Measurements from ENCODE around the gene ZNF189.

The ZNF189 gene

GRCh38 chr9:101419863-101420262 is 21.2 kb downstream of the ZNF189 start:
- Histone ChIP-seq H3K27ac (ENCODE audit: low read length) (no peak overlapping the region), H3K9ac (ENCODE audit: low read length in 2 of 2) (no peak overlapping the region), H3K4me1 (ENCODE audit: control insufficient read depth, insufficient read depth, low read length) (no peaks in the 10 kb centered on the region), H3K27me3 (ENCODE audit: control insufficient read depth in 1 of 2, insufficient read depth in 2 of 2, low read length in 2 of 2) (no peaks in the 10 kb centered on the region), H3K36me3 (ENCODE audit: control insufficient read depth in 2 of 2, insufficient read depth in 2 of 2, low read length in 2 of 2) (no peaks in the 10 kb centered on the region), H3K9me3 (ENCODE audit: control insufficient read depth in 2 of 2, low read length in 2 of 2) (peaks cover 8 to 25% of the 10 kb centered on the region in 2 donors), H3K4me3 (ENCODE audit: low read length in 2 of 2) (no peak overlapping the region)

- Histone ChIP-seq H3K9ac (ENCODE audit: low read length in 2 of 2) (no peak overlapping the region), H3K27ac (ENCODE audit: low read length) (no peak overlapping the region), H3K4me3 (ENCODE audit: low read length in 2 of 2) (no peak overlapping the region), H3K4me1 (ENCODE audit: control insufficient read depth, insufficient read depth, low read length) (no peaks in the 10 kb centered on the region), H3K27me3 (ENCODE audit: control insufficient read depth in 1 of 2, insufficient read depth in 2 of 2, low read length in 2 of 2) (no peaks in the 10 kb centered on the region), H3K9me3 (ENCODE audit: control insufficient read depth in 2 of 2, low read length in 2 of 2) (peaks cover 0 to 17% of the 10 kb centered on the region in 2 donors), H3K36me3 (ENCODE audit: control insufficient read depth in 2 of 2, insufficient read depth in 2 of 2, low read length in 2 of 2) (no peaks in the 10 kb centered on the region)
These were observed 23.0 kb downstream of the ZNF189 start for GRCh38 chr9:101421653-101422065.

GRCh38 chr9:101427358-101427757 is 28.7 kb downstream of the ZNF189 start:
- H3K9me3 ChIP-seq (ENCODE audit: control insufficient read depth in 2 of 2, low read length in 2 of 2), result peaks cover 0 to 3% of the 10 kb centered on the region in 2 donors
- H3K9ac ChIP-seq (ENCODE audit: low read length in 2 of 2), result no peak overlapping the region
- H3K27ac ChIP-seq (ENCODE audit: low read length), result no peak overlapping the region
- no peak overlapping the region for H3K4me3 ChIP-seq (ENCODE audit: low read length in 2 of 2)
- no peaks in the 10 kb centered on the region for H3K4me1 ChIP-seq (ENCODE audit: control insufficient read depth, insufficient read depth, low read length)
- H3K36me3 ChIP-seq (ENCODE audit: control insufficient read depth in 2 of 2, insufficient read depth in 2 of 2, low read length in 2 of 2), result no peaks in the 10 kb centered on the region
- no peaks in the 10 kb centered on the region for H3K27me3 ChIP-seq (ENCODE audit: control insufficient read depth in 1 of 2, insufficient read depth in 2 of 2, low read length in 2 of 2)

GRCh38 chr9:101427957-101428655 is 29.5 kb downstream of the ZNF189 start:
- H3K9ac ChIP-seq (ENCODE audit: low read length in 2 of 2), result no peak overlapping the region
- no peaks in the 10 kb centered on the region for H3K36me3 ChIP-seq (ENCODE audit: control insufficient read depth in 2 of 2, insufficient read depth in 2 of 2, low read length in 2 of 2)

GRCh38 chr9:101428909-101429308 is 30.3 kb downstream of the ZNF189 start:
- no peak overlapping the region for H3K4me3 ChIP-seq (ENCODE audit: low read length in 2 of 2)
- H3K9me3 ChIP-seq (ENCODE audit: control insufficient read depth in 2 of 2, low read length in 2 of 2), result no peaks in the 10 kb centered on the region
- no peaks in the 10 kb centered on the region for H3K4me1 ChIP-seq (ENCODE audit: control insufficient read depth, insufficient read depth, low read length)
- no peak overlapping the region for H3K9ac ChIP-seq (ENCODE audit: low read length in 2 of 2)
- H3K27ac ChIP-seq (ENCODE audit: low read length), result no peak overlapping the region
- no peaks in the 10 kb centered on the region for H3K27me3 ChIP-seq (ENCODE audit: control insufficient read depth in 1 of 2, insufficient read depth in 2 of 2, low read length in 2 of 2)
- no peaks in the 10 kb centered on the region for H3K36me3 ChIP-seq (ENCODE audit: control insufficient read depth in 2 of 2, insufficient read depth in 2 of 2, low read length in 2 of 2)

More at GRCh38 chr9:101427957-101428655, 29.5 kb downstream of the ZNF189 start:
- no peaks in the 10 kb centered on the region for H3K27me3 ChIP-seq (ENCODE audit: control insufficient read depth in 1 of 2, insufficient read depth in 2 of 2, low read length in 2 of 2)
- no peaks in the 10 kb centered on the region for H3K4me1 ChIP-seq (ENCODE audit: control insufficient read depth, insufficient read depth, low read length)
- no peak overlapping the region for H3K27ac ChIP-seq (ENCODE audit: low read length)
- H3K4me3 ChIP-seq (ENCODE audit: low read length in 2 of 2), result no peak overlapping the region
- no peaks in the 10 kb centered on the region for H3K9me3 ChIP-seq (ENCODE audit: control insufficient read depth in 2 of 2, low read length in 2 of 2)

- no peak overlapping the region for H3K4me3 ChIP-seq (ENCODE audit: low read length in 2 of 2)
- H3K4me1 ChIP-seq (ENCODE audit: control insufficient read depth, insufficient read depth, low read length), result no peaks in the 10 kb centered on the region
- no peaks in the 10 kb centered on the region for H3K36me3 ChIP-seq (ENCODE audit: control insufficient read depth in 2 of 2, insufficient read depth in 2 of 2, low read length in 2 of 2)
- no peak overlapping the region for H3K9ac ChIP-seq (ENCODE audit: low read length in 2 of 2)
- H3K27ac ChIP-seq (ENCODE audit: low read length), result no peak overlapping the region
- no peaks in the 10 kb centered on the region for H3K27me3 ChIP-seq (ENCODE audit: control insufficient read depth in 1 of 2, insufficient read depth in 2 of 2, low read length in 2 of 2)
- H3K9me3 ChIP-seq (ENCODE audit: control insufficient read depth in 2 of 2, low read length in 2 of 2), result no peaks in the 10 kb centered on the region
These were observed 31.1 kb downstream of the ZNF189 start for GRCh38 chr9:101429736-101430135.

- no peak overlapping the region for H3K27ac ChIP-seq (ENCODE audit: low read length)
- no peaks in the 10 kb centered on the region for H3K9me3 ChIP-seq (ENCODE audit: control insufficient read depth in 2 of 2, low read length in 2 of 2)
- H3K4me1 ChIP-seq (ENCODE audit: control insufficient read depth, insufficient read depth, low read length), result no peaks in the 10 kb centered on the region
- no peak overlapping the region for H3K9ac ChIP-seq (ENCODE audit: low read length in 2 of 2)
- no peak overlapping the region for H3K4me3 ChIP-seq (ENCODE audit: low read length in 2 of 2)
- H3K36me3 ChIP-seq (ENCODE audit: control insufficient read depth in 2 of 2, insufficient read depth in 2 of 2, low read length in 2 of 2), result no peaks in the 10 kb centered on the region
- no peaks in the 10 kb centered on the region for H3K27me3 ChIP-seq (ENCODE audit: control insufficient read depth in 1 of 2, insufficient read depth in 2 of 2, low read length in 2 of 2)
These were observed 33.5 kb downstream of the ZNF189 start for GRCh38 chr9:101432171-101432570.

- Histone ChIP-seq H3K9ac (ENCODE audit: low read length in 2 of 2) (no peak overlapping the region), H3K4me1 (ENCODE audit: control insufficient read depth, insufficient read depth, low read length) (no peaks in the 10 kb centered on the region), H3K27ac (ENCODE audit: low read length) (no peak overlapping the region), H3K36me3 (ENCODE audit: control insufficient read depth in 2 of 2, insufficient read depth in 2 of 2, low read length in 2 of 2) (no peaks in the 10 kb centered on the region), H3K9me3 (ENCODE audit: control insufficient read depth in 2 of 2, low read length in 2 of 2) (no peaks in the 10 kb centered on the region), H3K4me3 (ENCODE audit: low read length in 2 of 2) (no peak overlapping the region), H3K27me3 (ENCODE audit: control insufficient read depth in 1 of 2, insufficient read depth in 2 of 2, low read length in 2 of 2) (no peaks in the 10 kb centered on the region)
These were observed 34.1 kb downstream of the ZNF189 start for GRCh38 chr9:101432740-101433139.

- no peaks in the 10 kb centered on the region for H3K36me3 ChIP-seq (ENCODE audit: control insufficient read depth in 2 of 2, insufficient read depth in 2 of 2, low read length in 2 of 2)
- H3K27me3 ChIP-seq (ENCODE audit: control insufficient read depth in 1 of 2, insufficient read depth in 2 of 2, low read length in 2 of 2), result no peaks in the 10 kb centered on the region
- H3K4me1 ChIP-seq (ENCODE audit: control insufficient read depth, insufficient read depth, low read length), result no peaks in the 10 kb centered on the region
- H3K9ac ChIP-seq (ENCODE audit: low read length in 2 of 2), result no peak overlapping the region
- H3K4me3 ChIP-seq (ENCODE audit: low read length in 2 of 2), result no peak overlapping the region
- H3K27ac ChIP-seq (ENCODE audit: low read length), result no peak overlapping the region
- H3K9me3 ChIP-seq (ENCODE audit: control insufficient read depth in 2 of 2, low read length in 2 of 2), result no peaks in the 10 kb centered on the region
These were observed 34.6 kb downstream of the ZNF189 start for GRCh38 chr9:101433229-101433628.

- no peaks in the 10 kb centered on the region for H3K36me3 ChIP-seq (ENCODE audit: control insufficient read depth in 2 of 2, insufficient read depth in 2 of 2, low read length in 2 of 2)
- no peak overlapping the region for H3K4me3 ChIP-seq (ENCODE audit: low read length in 2 of 2)
These were observed 36.3 kb downstream of the ZNF189 start for GRCh38 chr9:101434998-101435397.

GRCh38 chr9:101435601-101436079 is 37.0 kb downstream of the ZNF189 start, which contains the start of gene ALDOB:
Gene ALDOB (minus strand): TSS chr9:101435774. CDS start chr9:101430887, 4,887 bp downstream.
- Histone ChIP-seq H3K4me3 (ENCODE audit: low read length in 2 of 2) (no peak within 1 kb of the TSS), H3K4me1 (ENCODE audit: control insufficient read depth, insufficient read depth, low read length) (no peaks in the 10 kb centered on the region), H3K9ac (ENCODE audit: low read length in 2 of 2) (no peak within 1 kb of the TSS), H3K36me3 (ENCODE audit: control insufficient read depth in 2 of 2, insufficient read depth in 2 of 2, low read length in 2 of 2) (no peaks in the 10 kb centered on the region), H3K27ac (ENCODE audit: low read length) (no peak within 1 kb of the TSS), H3K27me3 (ENCODE audit: control insufficient read depth in 1 of 2, insufficient read depth in 2 of 2, low read length in 2 of 2) (no peaks in the 10 kb centered on the region), H3K9me3 (ENCODE audit: control insufficient read depth in 2 of 2, low read length in 2 of 2) (no peaks in the 10 kb centered on the region)

More at GRCh38 chr9:101434998-101435397, 36.3 kb downstream of the ZNF189 start:
- Histone ChIP-seq H3K27me3 (ENCODE audit: control insufficient read depth in 1 of 2, insufficient read depth in 2 of 2, low read length in 2 of 2) (no peaks in the 10 kb centered on the region), H3K27ac (ENCODE audit: low read length) (no peak overlapping the region), H3K9me3 (ENCODE audit: control insufficient read depth in 2 of 2, low read length in 2 of 2) (no peaks in the 10 kb centered on the region), H3K9ac (ENCODE audit: low read length in 2 of 2) (no peak overlapping the region), H3K4me1 (ENCODE audit: control insufficient read depth, insufficient read depth, low read length) (no peaks in the 10 kb centered on the region)

Measured in stomach smooth muscle (tissue), 2 donors.